Umbilical cord (tissue), 2 donors: ENCODE data around the gene ZCCHC7. TPM values are rescaled to one million over a fixed set of nuclear protein-coding genes. Genes with fewer than 3 reads are reported as not detected.
"Not testable (repeated sequence)": the region's sequence is repeated elsewhere in the genome, so short reads cannot be mapped to it uniquely, and the experiment has no call there.

ENCODE experiments used
- DNase-seq: peaks from one replicate; pipeline ENCODE4 v3.0.0-alpha.2; 2015; ENCODE audit warnings: low spot score
- total RNA-seq: library from RNA; depleted of rRNA; stranded (reverse); fragments of >200 nt; gene quantifications from one replicate; pipeline ENCODE4 v1.2.3, GENCODE V29; 2014; ENCODE audit warnings: low replicate concordance; ENCODE audit not compliant: insufficient read depth

ZCCHC7 gene
- total RNA-seq, 1 donor from 2014 or later, result 34.7 TPM

DNA sequence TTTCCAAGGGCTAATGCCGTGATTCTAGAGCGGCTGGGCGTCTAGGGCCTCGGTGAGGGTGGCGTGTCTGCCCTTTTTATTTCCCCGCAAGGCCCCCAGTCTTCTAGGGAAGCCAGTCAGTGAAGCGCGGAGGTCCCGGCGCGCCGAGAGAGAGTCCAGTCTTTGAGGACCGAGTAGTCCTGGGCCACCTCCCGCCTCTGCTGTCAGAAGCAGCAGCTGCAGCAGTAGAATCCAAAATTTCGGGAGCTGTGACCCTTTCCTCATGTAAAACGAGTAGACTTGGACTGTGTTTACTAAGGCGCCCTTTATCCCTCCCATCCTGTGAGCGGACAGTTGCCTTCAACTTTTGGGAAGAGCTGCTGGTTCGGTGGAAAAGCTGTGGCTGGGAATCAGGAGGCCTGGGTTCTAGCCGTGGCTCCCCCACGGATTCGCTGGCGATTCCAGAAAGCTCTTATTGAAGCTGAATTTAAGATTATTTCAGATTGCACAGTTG, 515 bp downstream of the ZCCHC7 start:
- DNase-seq, result peak; percentile 32

DNA sequence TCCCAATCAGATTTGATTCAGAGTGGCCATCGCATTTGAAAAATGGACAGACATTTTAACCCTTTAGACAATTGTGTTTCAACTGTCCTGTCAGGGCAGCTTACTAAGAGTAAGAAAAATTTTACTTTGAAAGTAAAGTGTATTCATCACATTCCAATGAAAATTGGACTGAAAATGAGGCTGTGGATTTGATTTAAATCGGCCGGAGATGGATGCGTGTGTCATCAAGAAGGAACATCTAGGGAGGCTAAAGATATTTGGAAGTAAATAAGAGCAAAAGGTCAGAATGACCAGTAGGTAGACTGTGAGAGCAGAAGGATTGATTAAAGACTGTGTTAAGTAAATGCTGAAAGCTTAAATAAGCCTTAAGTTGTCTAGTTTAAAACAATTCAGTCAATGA, 1.5 kb downstream of the ZCCHC7 start:
- DNase-seq, result no peak

DNA sequence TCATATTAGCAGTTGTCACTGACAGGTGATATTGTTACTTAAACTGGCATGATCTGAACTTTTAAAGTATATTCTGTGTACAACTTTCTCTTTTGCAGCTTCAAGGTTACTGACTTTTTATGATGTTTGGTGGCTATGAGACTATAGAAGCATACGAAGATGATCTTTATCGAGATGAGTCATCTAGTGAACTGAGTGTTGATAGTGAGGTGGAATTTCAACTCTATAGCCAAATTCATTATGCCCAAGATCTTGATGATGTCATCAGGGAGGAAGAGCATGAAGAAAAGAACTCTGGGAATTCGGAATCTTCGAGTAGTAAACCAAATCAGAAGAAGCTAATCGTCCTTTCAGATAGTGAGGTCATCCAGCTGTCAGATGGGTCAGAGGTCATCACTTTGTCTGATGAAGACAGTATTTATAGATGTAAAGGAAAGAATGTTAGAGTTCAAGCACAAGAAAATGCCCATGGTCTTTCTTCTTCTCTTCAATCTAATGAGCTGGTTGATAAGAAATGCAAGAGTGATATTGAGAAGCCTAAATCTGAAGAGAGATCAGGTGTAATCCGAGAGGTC, 5.9 kb downstream of the ZCCHC7 start:
- no peak for DNase-seq

DNA sequence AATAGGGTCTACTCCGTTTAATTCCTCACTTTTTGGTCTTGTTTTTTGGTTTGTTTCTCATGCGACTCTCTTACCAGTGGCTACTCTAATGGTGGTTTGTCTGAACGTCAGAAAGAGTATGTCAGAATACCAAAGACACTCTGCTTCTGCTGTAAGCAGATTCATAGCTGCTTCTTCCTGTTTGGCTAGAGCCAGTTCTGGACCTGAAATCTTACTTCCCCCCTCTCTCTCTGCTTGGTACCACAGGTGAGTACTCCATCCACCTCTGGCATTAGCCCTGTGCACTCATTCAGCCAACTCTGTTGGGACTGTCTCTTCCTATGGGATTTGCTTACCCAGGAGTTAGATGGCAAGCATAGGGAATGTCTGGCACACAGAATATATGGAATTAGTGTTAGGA, 6.6 kb downstream of the ZCCHC7 start:
- DNase-seq, result no peak

DNA sequence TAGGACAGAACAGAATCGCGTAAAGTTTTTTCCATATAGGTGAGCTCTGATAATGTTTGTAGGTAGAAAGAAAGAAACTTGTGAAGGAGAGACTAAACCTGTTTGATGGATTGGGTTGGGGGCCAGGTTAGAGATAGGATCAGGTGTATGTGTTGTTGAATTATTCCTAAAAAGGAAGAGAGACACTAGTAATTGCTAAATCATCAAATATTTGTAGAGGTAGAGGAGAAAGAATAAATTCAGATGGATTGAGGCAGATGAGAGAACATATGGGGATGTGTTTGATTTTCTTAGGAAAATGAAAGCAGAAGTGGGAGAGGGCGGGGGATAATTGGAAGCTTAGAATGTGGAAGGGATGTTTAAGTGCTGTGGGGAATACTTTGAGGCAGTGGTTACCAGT, 7.7 kb downstream of the ZCCHC7 start:
- DNase-seq, result no peak

DNA sequence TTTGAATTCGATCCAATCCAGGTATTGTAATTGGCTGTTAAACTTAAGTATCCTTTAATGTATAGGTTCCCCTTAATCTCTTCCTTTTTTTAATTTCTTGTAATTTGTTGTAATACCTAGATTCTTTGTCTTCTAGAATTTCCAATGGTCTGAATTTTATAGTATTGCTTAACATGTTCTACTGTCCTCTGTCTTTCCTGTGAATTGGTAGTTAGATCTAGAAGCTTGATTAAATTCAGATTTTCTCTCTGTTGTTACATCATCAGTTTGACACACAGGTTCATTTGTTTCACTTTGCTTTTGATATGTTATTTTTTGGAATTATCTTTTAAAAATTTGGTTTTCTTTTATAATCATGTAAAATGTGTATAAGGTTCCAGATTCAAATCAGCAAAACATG, 13.8 kb downstream of the ZCCHC7 start:
- no peak for DNase-seq

DNA sequence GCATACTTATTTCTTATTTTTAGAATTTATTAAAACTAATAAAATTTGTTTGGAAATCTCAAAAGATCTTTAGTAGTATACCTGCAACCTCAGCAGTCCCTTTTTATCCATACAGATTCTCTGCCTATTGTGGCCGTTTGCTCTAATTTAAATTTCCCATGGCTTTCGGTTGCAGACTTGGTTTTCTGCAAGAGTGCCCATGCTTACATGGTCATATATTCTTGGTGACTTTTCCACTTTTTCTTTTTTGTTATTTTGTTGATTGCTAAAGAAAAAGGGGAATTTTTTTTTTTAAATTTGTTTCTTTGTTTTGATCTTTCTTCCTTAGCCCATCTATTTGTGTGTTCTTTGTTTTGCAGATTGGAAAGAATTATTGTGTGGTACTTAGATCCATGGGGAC, 20.6 kb downstream of the ZCCHC7 start:
- no peak for DNase-seq

DNA sequence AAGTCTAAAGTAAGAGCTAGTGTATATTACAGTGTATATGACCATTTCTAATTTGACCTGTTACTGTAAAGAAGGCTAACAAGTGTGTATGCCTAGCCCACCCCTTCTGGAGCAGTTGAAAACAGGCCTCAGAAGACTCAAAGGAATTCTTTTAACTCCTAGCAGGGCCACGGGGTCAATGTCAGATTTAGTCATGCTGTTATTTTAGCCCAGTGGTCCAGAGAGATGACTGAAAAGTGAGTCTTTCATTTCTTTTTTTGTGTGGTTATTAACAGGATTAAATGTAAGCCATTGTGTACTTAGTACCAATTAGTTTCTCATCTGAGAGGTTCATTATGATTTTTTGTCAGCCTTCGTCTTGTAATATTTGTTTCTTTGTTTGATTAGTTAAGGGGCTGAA, 24.4 kb downstream of the ZCCHC7 start:
- no peak for DNase-seq

DNA sequence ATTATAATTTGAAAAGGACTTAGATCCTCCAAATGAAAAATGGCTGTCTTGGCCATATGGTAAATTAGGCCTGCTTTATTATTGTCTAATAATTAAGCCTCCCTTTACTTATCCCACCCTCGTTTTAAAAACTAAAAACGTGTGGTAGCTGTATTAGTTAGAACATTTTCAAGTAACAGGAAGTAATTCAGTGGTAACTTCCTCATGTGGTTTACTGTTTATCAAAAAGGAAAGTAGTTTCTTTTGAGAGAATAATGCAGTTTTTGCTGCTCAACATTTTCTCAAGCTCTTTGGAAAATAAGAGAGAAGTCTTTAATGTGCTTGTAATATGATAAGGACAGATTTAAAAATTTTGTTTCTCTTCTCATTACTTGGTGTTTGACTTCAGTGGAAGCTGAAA, 26.0 kb downstream of the ZCCHC7 start:
- peak; percentile 6 for DNase-seq

DNA sequence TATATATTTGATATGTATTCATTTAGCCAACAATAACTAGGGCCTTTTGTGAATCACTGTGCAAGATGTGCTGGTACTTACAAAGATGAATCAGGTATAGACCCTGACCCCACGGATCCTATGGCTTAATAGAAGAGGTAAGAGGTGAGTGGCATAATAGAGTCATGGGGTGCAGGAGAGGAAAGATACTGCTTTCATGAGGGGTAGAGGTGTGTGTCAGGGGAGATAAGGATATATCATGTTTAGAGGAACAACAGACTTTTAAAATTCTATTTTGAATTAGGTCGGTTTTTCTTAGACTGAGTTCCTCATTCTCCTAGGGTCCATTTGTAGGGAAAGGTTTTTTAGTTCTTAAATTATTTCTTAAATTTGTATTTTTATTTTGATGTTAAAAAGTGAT, 27.8 kb downstream of the ZCCHC7 start:
- no peak for DNase-seq

DNA sequence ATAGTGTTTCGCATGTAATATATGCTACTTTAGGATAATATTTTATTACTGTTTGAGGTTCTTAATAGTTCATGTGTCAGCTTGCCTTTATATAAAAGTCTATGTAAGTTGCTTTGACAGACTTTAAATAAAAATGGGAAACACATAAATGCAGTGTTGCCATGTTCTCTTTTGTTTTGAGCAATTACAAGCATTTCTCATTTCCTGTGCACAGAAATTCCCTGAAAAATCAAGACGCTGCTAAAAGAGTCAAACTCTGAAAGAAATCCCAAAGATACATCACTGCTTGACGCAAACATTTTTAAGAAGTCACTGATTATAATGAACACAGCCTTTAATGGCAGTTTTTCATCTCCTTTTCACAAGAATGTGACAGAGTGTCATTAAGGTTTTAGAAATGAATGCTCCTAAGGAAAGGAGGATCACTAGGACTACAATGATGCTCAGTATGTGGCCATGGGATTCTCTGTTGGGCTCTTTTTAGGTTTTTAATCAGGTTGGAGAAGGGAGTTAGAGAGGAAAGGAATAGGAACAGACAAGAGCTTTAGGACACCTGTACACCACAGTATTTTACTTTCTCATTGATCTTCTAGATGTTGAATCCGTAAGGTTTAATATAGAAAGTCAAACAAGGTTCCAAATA, 29.4 kb downstream of the ZCCHC7 start:
- DNase-seq, result no peak

DNA sequence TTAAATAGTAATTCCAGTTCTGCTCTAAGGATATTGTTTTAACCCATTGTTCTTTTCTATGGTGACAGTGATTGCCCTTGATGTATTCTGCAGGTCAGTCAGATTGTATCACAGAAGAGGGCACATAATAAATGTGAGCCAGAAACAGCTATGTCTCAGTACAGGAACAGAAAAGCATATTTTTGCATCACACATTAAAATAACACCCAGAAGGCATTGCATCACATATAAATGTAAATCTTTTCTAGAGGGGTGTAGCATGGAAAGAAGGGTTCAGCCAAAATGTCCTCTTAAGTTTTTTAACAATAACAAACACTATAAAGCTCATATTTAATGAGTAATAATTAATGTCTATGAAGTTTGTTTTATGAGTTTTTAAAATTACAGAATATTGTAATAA, 30.0 kb downstream of the ZCCHC7 start:
- DNase-seq, result no peak

DNA sequence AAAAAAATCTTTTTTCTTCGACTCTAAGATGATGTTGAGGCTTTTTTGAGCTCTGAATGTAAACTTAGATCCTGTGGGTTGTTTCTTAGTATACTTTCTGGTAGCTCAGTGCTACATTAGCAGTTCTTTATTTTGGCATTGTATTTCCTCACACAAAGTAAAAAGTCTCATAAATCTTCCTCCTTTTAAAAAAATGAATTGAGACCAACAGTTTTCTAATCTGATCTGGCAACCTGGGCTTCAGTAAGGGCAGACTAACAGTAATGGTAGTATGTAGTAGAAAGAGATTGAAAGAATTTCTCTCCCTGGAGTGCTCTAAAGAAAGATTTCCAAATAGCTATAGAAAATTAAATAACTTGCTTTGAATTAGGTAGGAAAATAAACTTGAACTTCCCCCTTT, 31.4 kb downstream of the ZCCHC7 start:
- DNase-seq, result no peak

DNA sequence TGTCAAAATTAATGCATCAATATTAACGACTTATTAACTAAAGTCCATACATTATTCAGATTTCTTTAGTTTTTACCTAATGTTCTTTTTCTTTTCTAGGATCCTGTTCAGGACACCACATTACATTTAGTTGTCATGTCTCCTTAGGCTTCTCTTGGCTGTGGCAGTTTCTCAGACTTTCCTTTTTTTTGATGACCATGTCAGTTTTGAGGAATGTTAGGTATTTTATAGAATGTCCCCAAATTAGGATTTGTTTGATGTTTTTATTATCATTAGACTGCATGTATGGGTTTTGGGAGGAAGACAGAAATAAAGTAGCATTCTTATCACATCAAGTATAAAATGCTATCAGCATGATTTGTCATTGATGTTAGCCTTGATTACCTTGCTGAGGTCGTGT, 32.0 kb downstream of the ZCCHC7 start:
- DNase-seq, result no peak

DNA sequence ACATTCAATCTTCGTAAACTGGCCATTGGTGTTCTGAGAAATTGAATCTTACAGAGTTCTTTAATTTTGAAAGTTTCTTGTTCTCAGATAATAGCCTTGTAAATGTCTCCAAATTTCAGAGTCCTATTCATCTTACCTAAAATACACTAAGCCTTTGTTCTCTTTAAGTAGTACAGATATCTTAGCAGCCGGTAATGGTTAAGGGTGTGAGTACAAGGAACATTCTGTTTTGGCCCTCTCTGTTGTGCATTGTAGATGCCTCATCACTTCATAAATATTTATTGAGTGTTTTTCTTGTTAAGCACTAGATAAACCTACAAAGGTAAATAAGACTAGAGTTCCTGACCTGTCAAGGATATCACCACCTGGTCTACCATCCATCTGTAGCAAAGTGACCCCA, 35.2 kb downstream of the ZCCHC7 start:
- DNase-seq, result no peak

DNA sequence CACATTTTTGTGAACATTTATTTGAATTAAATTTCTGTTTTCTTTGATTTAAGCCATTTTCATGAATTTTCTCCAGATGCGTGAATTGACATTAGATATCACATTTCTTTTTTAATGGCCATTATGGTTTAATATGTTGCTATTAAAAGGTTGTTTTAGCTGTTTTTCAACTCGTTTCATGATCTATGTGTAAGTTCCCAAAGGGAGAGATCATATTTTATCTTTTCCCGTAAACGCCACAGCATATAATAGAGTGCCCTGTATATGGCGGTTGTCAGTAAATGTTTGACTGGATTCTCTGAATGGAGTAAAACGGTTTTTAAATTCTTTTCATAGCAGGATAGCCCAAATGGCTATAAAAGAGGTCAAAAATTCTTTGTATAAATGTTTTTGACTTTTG, 35.8 kb downstream of the ZCCHC7 start:
- DNase-seq, result no peak

DNA sequence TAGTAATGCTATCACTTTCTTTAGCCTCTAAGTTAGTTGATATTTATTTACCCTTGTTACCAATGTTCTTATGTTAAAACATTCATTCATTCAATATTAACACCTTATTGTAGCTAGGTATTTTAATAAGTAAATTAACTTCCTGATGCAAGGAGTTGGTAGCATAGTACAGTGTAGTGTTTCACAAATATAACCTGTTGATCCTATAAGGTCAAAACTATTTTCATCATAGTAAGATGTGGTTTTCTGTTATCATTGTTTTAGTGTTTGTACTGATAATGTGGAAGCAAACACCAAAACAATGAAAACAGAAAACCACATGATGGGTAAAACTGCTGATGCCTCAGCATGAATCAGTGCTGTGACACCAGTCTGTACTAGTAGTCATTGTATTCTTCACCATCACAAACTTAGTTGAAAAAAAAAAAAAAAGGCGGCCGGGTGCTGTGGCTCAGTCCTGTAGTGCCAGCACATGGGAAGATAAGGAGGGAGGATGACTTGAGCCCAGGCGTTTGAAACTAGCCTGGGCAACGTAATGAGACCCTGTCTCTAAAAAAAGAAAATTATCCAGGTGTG, 36.5 kb downstream of the ZCCHC7 start:
- no peak for DNase-seq

DNA sequence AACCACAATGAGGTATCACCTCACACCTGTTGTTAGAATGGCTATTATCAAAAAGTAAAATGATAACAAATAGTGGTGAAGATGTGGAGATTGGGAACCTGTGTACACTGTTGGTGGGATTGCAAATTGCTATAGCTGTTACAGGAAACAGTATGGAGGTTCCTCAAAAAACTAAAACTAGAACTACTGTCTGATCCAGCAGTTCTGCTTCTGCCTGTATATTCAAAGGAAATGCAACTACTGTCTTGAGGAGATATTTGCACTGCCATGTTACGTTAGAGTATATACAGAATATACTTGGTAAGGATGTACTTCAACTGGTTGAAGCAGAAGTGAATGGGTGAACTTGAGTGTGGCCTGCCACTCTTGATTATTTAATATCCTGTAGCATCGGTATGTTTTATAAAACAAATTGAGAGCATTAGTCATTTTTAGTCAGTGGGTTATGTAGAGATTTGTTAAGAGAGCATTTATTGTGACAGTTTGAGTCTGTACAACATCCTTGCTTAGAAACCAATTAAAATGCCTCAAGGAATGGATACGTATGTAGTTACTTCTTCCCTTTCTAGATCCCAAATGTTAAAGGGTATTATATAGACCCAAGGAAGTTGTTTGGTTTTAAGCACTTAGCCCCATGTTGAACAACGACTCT, 37.5 kb downstream of the ZCCHC7 start:
- DNase-seq, result no peak

DNA sequence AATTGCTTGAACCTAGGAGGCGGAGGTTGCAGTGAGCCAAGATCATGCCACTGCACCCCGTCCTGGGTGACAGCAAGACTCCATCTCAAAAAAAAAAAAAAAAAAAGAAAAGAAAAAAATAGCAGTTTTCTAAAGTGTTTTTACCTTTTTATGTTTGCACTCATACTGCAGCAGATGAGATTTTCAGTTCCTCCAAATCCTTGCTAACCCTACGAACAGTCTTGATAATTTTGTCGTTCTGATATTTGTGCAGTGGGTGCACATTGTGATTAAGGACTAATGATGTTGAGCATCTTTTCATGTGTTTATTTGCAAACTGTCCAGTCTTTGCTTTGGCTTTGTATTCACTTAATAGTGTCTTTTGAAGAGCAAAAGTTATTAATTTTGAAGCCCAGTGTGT, 42.9 kb downstream of the ZCCHC7 start:
- no peak for DNase-seq

DNA sequence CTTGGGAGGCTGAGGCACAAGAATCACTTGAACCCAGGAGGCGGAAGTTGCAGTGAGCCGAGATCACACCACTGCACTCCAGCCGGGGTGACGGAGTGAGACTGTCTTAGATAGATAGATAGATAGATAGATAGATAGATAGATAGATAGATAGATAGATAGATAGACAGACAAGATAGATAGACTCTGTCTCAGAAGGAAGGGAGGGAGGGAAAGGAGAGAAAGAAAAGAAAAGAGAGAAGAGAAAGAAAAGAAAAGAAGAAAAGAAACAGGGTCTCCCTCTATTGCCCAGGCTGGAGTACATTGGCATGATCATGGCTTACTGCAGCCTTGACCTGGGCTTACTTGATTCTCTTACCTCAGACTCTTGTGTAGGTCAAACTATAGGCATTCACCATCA, 44.0 kb downstream of the ZCCHC7 start:
- not testable (repeated sequence) for DNase-seq

DNA sequence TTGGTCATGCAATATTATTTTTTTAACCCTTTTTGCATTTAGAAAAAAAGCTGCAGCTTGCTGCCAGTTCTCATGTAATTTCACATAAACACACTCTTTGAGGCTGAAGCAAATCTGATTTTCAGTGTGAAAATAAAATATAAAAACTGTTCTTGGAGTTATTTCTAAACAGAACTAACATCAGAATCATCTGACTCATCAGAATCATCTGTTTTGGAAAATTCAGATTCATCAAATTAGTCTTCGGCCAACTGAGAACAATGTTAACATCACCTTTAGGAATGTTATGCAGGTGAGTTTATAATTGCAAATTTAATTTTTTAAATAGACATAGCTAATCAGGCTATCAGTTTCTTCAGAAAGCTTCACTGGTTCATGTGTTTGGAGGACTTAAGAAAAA, 45.3 kb downstream of the ZCCHC7 start:
- no peak for DNase-seq

DNA sequence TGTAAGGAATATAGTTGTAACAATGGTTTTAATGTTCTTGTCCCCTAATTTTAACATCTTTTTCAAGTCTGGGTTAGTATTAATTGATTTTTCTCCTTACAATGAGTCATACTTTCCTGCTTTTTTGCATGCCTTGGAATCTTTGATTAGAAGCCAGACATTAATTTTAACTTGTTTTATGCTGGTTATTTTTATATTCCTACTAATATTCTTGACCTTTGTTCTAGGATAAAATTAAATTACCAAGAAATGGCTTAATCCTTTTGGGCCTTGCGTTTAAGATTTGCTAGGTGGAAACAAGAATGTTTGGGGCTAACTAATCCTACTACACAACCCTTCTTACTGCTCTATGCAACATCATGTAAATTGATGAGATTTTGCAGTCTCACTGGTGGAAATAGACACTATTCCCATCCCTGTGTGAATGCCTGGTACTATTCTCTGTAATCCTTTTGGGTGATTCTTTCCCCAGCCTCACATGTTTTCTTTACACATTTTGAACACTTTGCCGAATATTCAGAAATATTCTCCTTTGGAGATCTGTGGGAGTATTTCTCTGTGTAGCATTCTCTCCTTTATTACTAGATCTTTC, 47.2 kb downstream of the ZCCHC7 start:
- DNase-seq, result no peak

DNA sequence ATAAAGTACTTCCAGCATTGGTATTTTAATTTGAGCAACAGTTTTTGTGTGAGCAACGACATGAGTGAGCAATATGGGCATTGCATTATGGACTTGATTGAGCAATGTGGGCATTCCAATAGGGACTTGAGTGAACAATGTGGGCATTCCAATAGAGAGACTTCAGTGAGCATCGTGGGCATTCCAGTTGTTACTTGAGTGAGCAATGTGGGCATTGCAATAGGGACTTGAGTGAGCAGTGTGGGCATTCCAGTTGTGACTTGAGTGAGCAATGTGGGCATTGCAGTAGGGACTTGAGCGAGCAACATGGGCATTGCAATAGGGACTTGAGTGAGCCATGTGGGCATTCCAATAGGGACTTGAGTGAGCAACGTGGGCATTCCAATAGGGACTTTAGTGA, 52.2 kb downstream of the ZCCHC7 start:
- DNase-seq, result no peak
